Keratinocyte (primary cell): Measurements from ENCODE around the gene INPP5A. TPM values are rescaled to one million over a fixed set of nuclear protein-coding genes. Genes with fewer than 3 reads are reported as not detected.

Source experiments
- DNase-seq: peaks from one replicate; pipeline ENCODE4 v3.0.0-alpha.2; 2011; ENCODE audit warnings: low read depth, missing footprints, low spot score
- FAIRE-seq: peaks from 2 replicates; lab custom pipeline; 2011; peaks lifted over from hg19 to GRCh38; lab: Jason Lieb, UNC
- H2AFZ ChIP-seq: 2 replicates; pipeline ENCODE4 v1.6.0; 2012; ENCODE audit warnings: low read length, control low read depth, inconsistent platforms; ENCODE audit not compliant: control insufficient read depth
- H3K27ac ChIP-seq: 2 replicates; pipeline ENCODE4 v1.5.1; 2011; ENCODE audit warnings: low read length; ENCODE audit not compliant: control insufficient read depth, insufficient read depth
- H3K27me3 ChIP-seq: 3 replicates; pipeline ENCODE4 v1.6.0; 2011; ENCODE audit warnings: low read length; ENCODE audit not compliant: control insufficient read depth, insufficient read depth; ENCODE audit errors: extremely low read depth
- H3K36me3 ChIP-seq, 2 experiments: 2 replicates in 1 of 2; 3 replicates in 1 of 2; pipeline ENCODE4 v1.5.1; 2011; ENCODE audit warnings: low read length in 2 of 2, mild to moderate bottlenecking in 1 of 2; ENCODE audit not compliant: control insufficient read depth in 2 of 2, insufficient read depth in 2 of 2; ENCODE audit errors: extremely low read depth in 1 of 2
- H3K4me1 ChIP-seq: 3 replicates; pipeline ENCODE4 v1.5.1; 2011; ENCODE audit warnings: low read length; ENCODE audit not compliant: control insufficient read depth, insufficient read depth; ENCODE audit errors: extremely low read depth
- H3K4me2 ChIP-seq: 3 replicates; pipeline ENCODE4 v1.6.0; 2011; ENCODE audit warnings: low read depth, low read length; ENCODE audit not compliant: control insufficient read depth, insufficient read depth; ENCODE audit errors: extremely low read depth
- H3K4me3 ChIP-seq, 3 experiments: fragments of 200-600 bp in 1 of 3; sonication (generic) in 1 of 3; 2 replicates in 2 of 3; 3 replicates in 1 of 3; pipeline ENCODE4 v1.5.1; 2011 to 2016; ENCODE audit warnings: low read length in 3 of 3, mild to moderate bottlenecking in 3 of 3, control low read depth in 2 of 3, inconsistent platforms in 1 of 3, low read depth in 1 of 3, mixed read lengths in 1 of 3, mixed run types in 1 of 3, moderate library complexity in 1 of 3; ENCODE audit not compliant: control insufficient read depth in 2 of 3, insufficient read depth in 2 of 3; ENCODE audit errors: extremely low read depth in 1 of 3
- H3K79me2 ChIP-seq: 2 replicates; pipeline ENCODE4 v1.6.0; 2012; ENCODE audit warnings: low read length; ENCODE audit not compliant: control insufficient read depth, insufficient read depth
- H3K9ac ChIP-seq: 3 replicates; pipeline ENCODE4 v1.6.0; 2011; ENCODE audit warnings: low read length; ENCODE audit not compliant: control insufficient read depth, insufficient read depth; ENCODE audit errors: extremely low read depth
- H3K9me1 ChIP-seq: 3 replicates; pipeline ENCODE4 v1.6.0; 2011; ENCODE audit warnings: low read length; ENCODE audit not compliant: control insufficient read depth, insufficient read depth; ENCODE audit errors: extremely low read depth
- H3K9me3 ChIP-seq: 2 replicates; pipeline ENCODE4 v1.5.1; 2012; ENCODE audit warnings: low read depth, low read length; ENCODE audit not compliant: control insufficient read depth
- H4K20me1 ChIP-seq: 3 replicates; pipeline ENCODE4 v1.6.0; 2011; ENCODE audit warnings: low read length; ENCODE audit not compliant: control insufficient read depth, insufficient read depth; ENCODE audit errors: extremely low read depth
- EZH2 ChIP-seq: IDR thresholded peaks from one replicate; pipeline ENCODE4 v1.6.1; 2012; ENCODE audit warnings: inconsistent platforms, mild to moderate bottlenecking, low read length, moderate library complexity
- dilution Hi-C: fragments of 300-500 bp; cut with MboI; formaldehyde crosslinking; loops from one replicate; pipeline ENCODE4 v1.7.0; 2020; ENCODE audit warnings: low sequenced_read_pairs; ENCODE audit not compliant: extremely low pct_ligation_motif_present
- polyA plus RNA-seq, 5 experiments: library from polyadenylated mRNA; depleted of rRNA in 3 of 5; stranded (reverse) in 3 of 5; stranded (forward) in 1 of 5; unstranded in 1 of 5; fragments of >200 nt; gene quantifications; 1 replicate in 1 of 5; 2 replicates in 3 of 5; 3 replicates in 1 of 5; pipeline versions ENCODE4 v1.2.1 to v1.2.3, GENCODE V29; 2011 to 2012; ENCODE audit warnings: missing spikeins in 2 of 5, low read depth in 1 of 5, low replicate concordance in 1 of 5
- TF ChIP-seq, protein P1 (sequence below), 3 experiments: IDR thresholded peaks in 1 of 3; conservative IDR thresholded peaks in 1 of 3; optimal IDR thresholded peaks in 1 of 3; 2 replicates in 2 of 3; 3 replicates in 1 of 3; pipeline versions ENCODE3 to v1.5.1; 2011; ENCODE audit warnings: low read length in 3 of 3, mild to moderate bottlenecking in 3 of 3, moderate library complexity in 2 of 3, control low read depth in 1 of 3, inconsistent platforms in 1 of 3; ENCODE audit not compliant: insufficient read depth in 2 of 3; ENCODE audit errors: extremely low read depth in 1 of 3

The INPP5A gene
- polyA plus RNA-seq, 1 donor (not counting 4 experiments of a cell fraction or from before 2014, with no cell fraction given), result 11.2 TPM

- Histone ChIP-seq H3K4me2 (no peak overlapping the region), H3K9ac (no peak overlapping the region), H3K36me3 (no peaks in the 10 kb centered on the region), H4K20me1 (no peaks in the 10 kb centered on the region), H3K27ac (no peak overlapping the region), H3K79me2 (no peaks in the 10 kb centered on the region), H3K4me1 (no peaks in the 10 kb centered on the region), H3K27me3 (peaks cover 37% of the 10 kb centered on the region), H3K9me3 (no peaks in the 10 kb centered on the region), H3K4me3 (no peak overlapping the region), H3K9me1 (no peaks in the 10 kb centered on the region), H2AFZ (no peak overlapping the region)
- FAIRE-seq (no peak), DNase-seq (no peak)
- TF ChIP-seq, protein P1, sequence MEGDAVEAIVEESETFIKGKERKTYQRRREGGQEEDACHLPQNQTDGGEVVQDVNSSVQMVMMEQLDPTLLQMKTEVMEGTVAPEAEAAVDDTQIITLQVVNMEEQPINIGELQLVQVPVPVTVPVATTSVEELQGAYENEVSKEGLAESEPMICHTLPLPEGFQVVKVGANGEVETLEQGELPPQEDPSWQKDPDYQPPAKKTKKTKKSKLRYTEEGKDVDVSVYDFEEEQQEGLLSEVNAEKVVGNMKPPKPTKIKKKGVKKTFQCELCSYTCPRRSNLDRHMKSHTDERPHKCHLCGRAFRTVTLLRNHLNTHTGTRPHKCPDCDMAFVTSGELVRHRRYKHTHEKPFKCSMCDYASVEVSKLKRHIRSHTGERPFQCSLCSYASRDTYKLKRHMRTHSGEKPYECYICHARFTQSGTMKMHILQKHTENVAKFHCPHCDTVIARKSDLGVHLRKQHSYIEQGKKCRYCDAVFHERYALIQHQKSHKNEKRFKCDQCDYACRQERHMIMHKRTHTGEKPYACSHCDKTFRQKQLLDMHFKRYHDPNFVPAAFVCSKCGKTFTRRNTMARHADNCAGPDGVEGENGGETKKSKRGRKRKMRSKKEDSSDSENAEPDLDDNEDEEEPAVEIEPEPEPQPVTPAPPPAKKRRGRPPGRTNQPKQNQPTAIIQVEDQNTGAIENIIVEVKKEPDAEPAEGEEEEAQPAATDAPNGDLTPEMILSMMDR (optimal IDR thresholded peaks at IDR 0.05 in 1 of 3, IDR thresholded peaks at IDR 0.05 in 1 of 3, conservative IDR thresholded peaks at IDR 0.05 in 1 of 3; ENCODE audit: extremely low read depth in 1 of 3, insufficient read depth in 2 of 3, low read length in 3 of 3), result no peak
- dilution Hi-C loops, result no loop called here
Observed at GRCh38 chr10:132497861-132498561, 39.6 kb upstream of the INPP5A start.

DNA sequence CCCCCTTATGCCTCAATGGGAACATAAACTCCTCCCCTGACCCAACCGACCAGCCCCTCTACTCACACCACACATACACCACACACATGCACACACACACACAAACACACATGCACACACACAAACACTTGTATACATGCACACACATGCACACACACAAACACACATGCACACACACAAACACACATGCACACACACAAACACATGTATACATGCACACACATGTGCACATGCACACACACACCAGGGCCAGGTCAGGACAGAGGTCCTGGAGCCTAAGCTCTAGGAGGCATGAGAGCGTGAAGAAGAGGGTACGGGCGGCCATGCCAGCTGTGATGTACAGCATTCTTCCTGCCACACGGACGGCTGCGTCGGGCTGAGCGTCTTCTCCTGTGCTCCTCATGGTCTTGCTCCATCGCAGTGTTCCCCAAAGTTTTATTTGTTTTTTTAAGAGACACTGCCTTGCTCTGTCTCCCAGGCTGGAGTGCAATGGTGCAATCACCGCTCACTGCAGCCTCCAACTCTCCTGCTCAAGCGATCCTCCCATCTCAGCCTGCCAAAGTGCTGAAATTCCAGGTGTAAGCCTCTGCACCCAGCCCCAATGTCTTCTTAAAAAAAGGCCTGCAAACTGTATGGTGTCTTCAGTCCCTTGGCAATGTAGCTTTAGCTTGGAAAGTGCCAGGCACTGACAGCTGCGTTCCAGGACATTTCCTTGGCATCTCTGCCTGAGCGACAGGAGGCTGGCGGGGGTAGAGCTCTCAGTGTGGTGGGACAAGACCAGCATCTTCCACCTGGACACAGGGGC lies 38.8 kb upstream of the INPP5A start:
- Histone ChIP-seq H4K20me1 (peaks cover under 1% of the 10 kb centered on the region), H3K9me3 (no peaks in the 10 kb centered on the region), H3K4me3 (no peak overlapping the region), H3K27ac (no peak overlapping the region), H3K9ac (no peak overlapping the region), H3K79me2 (no peaks in the 10 kb centered on the region), H3K27me3 (peaks cover 38% of the 10 kb centered on the region), H2AFZ (no peak overlapping the region), H3K9me1 (no peaks in the 10 kb centered on the region), H3K4me2 (no peak overlapping the region), H3K4me1 (no peaks in the 10 kb centered on the region), H3K36me3 (no peaks in the 10 kb centered on the region)
- no peak for TF ChIP-seq EZH2
- TF ChIP-seq, protein P1 (optimal IDR thresholded peaks at IDR 0.05 in 1 of 3, IDR thresholded peaks at IDR 0.05 in 1 of 3, conservative IDR thresholded peaks at IDR 0.05 in 1 of 3; ENCODE audit: extremely low read depth in 1 of 3, insufficient read depth in 2 of 3, low read length in 3 of 3), result no peak
- FAIRE-seq, result no peak
- dilution Hi-C loops, result no loop called here
- DNase-seq, result no peak
